ENCODE results near the gene PRKCSH.

Gene PRKCSH

GRCh38 chr19:11479090-11479897 lies 43.9 kb downstream of the PRKCSH start:
- no peak for DNase-seq

GRCh38 chr19:11479898-11480714 lies 44.7 kb downstream of the PRKCSH start:
- DNase-seq = no peak

- DNase-seq = no peak
Observed at GRCh38 chr19:11480715-11481533, 45.5 kb downstream of the PRKCSH start, which contains the start of gene ELAVL3. TSS of gene ELAVL3 (minus strand) at chr19:11481046. CDS start at chr19:11480608, 438 bp downstream.

- DNase-seq = no peak
Observed at GRCh38 chr19:11481534-11482383, 46.3 kb downstream of the PRKCSH start.

GRCh38 chr19:11482384-11483050 lies 47.1 kb downstream of the PRKCSH start:
- DNase-seq = peak; percentile 78

- DNase-seq = no peak
Observed at GRCh38 chr19:11483366-11484111, 48.1 kb downstream of the PRKCSH start.

GRCh38 chr19:11485245-11485837 lies 49.9 kb downstream of the PRKCSH start:
- DNase-seq = no peak

GRCh38 chr19:11486661-11487503 lies 51.4 kb downstream of the PRKCSH start:
- no peak for DNase-seq

- no peak for DNase-seq
Observed at GRCh38 chr19:11489378-11489777, 53.9 kb downstream of the PRKCSH start.

GRCh38 chr19:11494634-11495285 lies 59.3 kb downstream of the PRKCSH start:
- no peak for DNase-seq

- DNase-seq = no peak
Observed at GRCh38 chr19:11495481-11495880, 60.0 kb downstream of the PRKCSH start.

- DNase-seq = no peak
Observed at GRCh38 chr19:11495885-11496284, 60.5 kb downstream of the PRKCSH start.

- DNase-seq = peak; percentile 50
Observed at GRCh38 chr19:11496391-11497163, 61.1 kb downstream of the PRKCSH start.

GRCh38 chr19:11499220-11499726 lies 63.8 kb downstream of the PRKCSH start:
- DNase-seq = no peak

- DNase-seq = no peak
Observed at GRCh38 chr19:11499890-11500420, 64.5 kb downstream of the PRKCSH start.

Measured in NK-92 treated with Interleukin-12 subunit alpha and Interleukin-12 subunit beta, amount 100 ng/mL, for 24 hours (cell line).